ENCODE measurements around the gene JMJD4. TPM values are rescaled to one million over a fixed set of nuclear protein-coding genes. Genes with fewer than 3 reads are reported as not detected.

JMJD4 gene
- total RNA-seq, 1 experiment from 2014 or later = 20.7 TPM

DNA sequence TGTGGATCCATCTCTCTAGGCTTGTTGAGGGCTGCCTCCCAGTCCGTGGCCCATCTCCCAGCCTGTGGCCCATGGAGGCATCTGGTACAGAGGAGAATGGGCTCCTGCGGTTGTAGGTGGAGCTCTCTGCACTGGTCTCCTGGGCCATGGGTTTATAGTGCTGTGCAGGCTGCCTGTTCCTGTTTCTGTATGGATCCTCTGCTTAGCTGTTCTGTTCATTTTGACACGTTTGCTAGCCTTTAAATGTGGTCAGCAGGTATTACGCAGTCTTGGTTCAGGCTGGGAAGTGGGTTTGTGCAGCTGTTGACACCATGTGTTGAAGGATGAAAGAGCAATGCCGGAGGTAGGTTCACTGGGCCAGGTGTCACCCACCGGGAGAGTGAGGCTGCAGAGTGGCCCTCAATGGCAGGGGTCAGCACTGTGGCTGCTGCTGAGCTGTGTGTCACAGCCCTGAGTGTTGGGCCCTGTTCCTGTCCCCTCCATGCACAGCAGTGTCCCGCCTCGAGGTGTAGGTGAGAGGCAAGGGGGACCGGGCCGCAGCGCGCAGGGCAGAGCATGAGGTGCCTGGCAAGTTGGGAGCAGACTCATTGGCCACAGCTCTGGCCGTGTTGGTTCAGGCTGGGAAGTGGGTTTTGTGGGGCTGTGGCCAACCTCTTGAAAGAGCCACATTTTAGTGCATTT lies 39.1 kb upstream of the JMJD4 start:
- intact Hi-C loops (cut with micrococcal nuclease; ENCODE audit: unreplicated experiment) = no loop called here
- TF ChIP-seq CTCF (conservative IDR thresholded peaks at IDR 0.05; ENCODE audit: low read depth, low read length) (no peak), EZH2 (IDR thresholded peaks at IDR 0.05; ENCODE audit: borderline replicate concordance, low read depth, low read length, poor library complexity, severe bottlenecking) (no peak)
- ChIA-PET POLR2A (ENCODE audit: low non-redundant PET) (no interaction called here), CTCF (no interaction called here)
- Histone ChIP-seq H3K36me3 (ENCODE audit: insufficient read depth, low read length, poor library complexity, severe bottlenecking) (no peaks in the 10 kb centered on the region), H3K27me3 (replicated peaks; ENCODE audit: insufficient read depth, low read depth, low read length, poor library complexity) (no peaks in the 10 kb centered on the region), H3K27ac (ENCODE audit: low read depth, low read length, poor library complexity, severe bottlenecking) (no peak overlapping the region), H3K9me3 (ENCODE audit: low read depth, low read length, poor library complexity, severe bottlenecking) (no peaks in the 10 kb centered on the region), H3K4me1 (ENCODE audit: insufficient read depth, low read length, poor library complexity, severe bottlenecking) (no peaks in the 10 kb centered on the region), H3K4me3 (ENCODE audit: low read depth, low read length, poor library complexity, severe bottlenecking) (no peak overlapping the region)
- no TSS peak for BruUV-seq (replicated peaks)
- DNase-seq (ENCODE audit: low spot score) = no peak

DNA sequence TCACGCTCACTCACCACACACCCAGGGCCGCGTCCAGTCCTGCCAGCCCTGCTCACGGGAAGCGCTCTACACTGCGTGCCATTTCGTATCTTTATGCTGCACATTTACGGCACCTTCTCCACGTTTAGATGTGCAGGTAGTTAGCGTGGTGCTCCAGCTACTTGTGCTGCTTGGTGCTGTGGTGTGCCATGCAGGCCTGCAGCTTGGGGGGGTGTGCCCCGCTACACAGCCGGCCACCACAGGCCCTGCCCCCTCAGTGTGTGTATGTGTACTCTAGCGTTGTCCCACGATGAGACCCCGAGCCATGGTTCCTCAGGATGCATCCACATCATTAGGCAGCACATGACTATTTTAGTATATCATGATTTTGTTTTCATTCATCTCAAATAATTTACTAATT lies 38.5 kb upstream of the JMJD4 start:
- CTCF ChIA-PET = no interaction called here

GRCh38 chr1:227771771-227772170 lies 36.7 kb upstream of the JMJD4 start:
- no peaks in the 10 kb centered on the region for H3K27me3 ChIP-seq (replicated peaks; ENCODE audit: insufficient read depth, low read depth, low read length, poor library complexity)
- H3K9me3 ChIP-seq (ENCODE audit: low read depth, low read length, poor library complexity, severe bottlenecking) = no peaks in the 10 kb centered on the region
- intact Hi-C loops (cut with micrococcal nuclease; ENCODE audit: unreplicated experiment) = no loop called here
- ChIA-PET CTCF (no interaction called here), POLR2A (ENCODE audit: low non-redundant PET) (no interaction called here)
- DNase-seq (ENCODE audit: low spot score) = no peak
- BruUV-seq (replicated peaks) = no TSS peak
- H3K4me3 ChIP-seq (ENCODE audit: low read depth, low read length, poor library complexity, severe bottlenecking) = no peak overlapping the region
- H3K4me1 ChIP-seq (ENCODE audit: insufficient read depth, low read length, poor library complexity, severe bottlenecking) = no peaks in the 10 kb centered on the region
- TF ChIP-seq CTCF (conservative IDR thresholded peaks at IDR 0.05; ENCODE audit: low read depth, low read length) (no peak), EZH2 (IDR thresholded peaks at IDR 0.05; ENCODE audit: borderline replicate concordance, low read depth, low read length, poor library complexity, severe bottlenecking) (no peak)
- H3K27ac ChIP-seq (ENCODE audit: low read depth, low read length, poor library complexity, severe bottlenecking) = no peak overlapping the region
- H3K36me3 ChIP-seq (ENCODE audit: insufficient read depth, low read length, poor library complexity, severe bottlenecking) = peaks cover 9% of the 10 kb centered on the region

More for the DNA sequence above, 38.5 kb upstream of the JMJD4 start:
- DNase-seq (ENCODE audit: low spot score) = no peak
- POLR2A ChIA-PET (ENCODE audit: low non-redundant PET) = no interaction called here
- no TSS peak for BruUV-seq (replicated peaks)
- no peak overlapping the region for H3K27ac ChIP-seq (ENCODE audit: low read depth, low read length, poor library complexity, severe bottlenecking)
- H3K9me3 ChIP-seq (ENCODE audit: low read depth, low read length, poor library complexity, severe bottlenecking) = no peaks in the 10 kb centered on the region
- no peak for TF ChIP-seq CTCF (conservative IDR thresholded peaks at IDR 0.05; ENCODE audit: low read depth, low read length)
- TF ChIP-seq EZH2 (IDR thresholded peaks at IDR 0.05; ENCODE audit: borderline replicate concordance, low read depth, low read length, poor library complexity, severe bottlenecking) = no peak
- H3K4me3 ChIP-seq (ENCODE audit: low read depth, low read length, poor library complexity, severe bottlenecking) = no peak overlapping the region
- intact Hi-C loops (cut with micrococcal nuclease; ENCODE audit: unreplicated experiment) = no loop called here
- no peaks in the 10 kb centered on the region for H3K36me3 ChIP-seq (ENCODE audit: insufficient read depth, low read length, poor library complexity, severe bottlenecking)
- no peaks in the 10 kb centered on the region for H3K27me3 ChIP-seq (replicated peaks; ENCODE audit: insufficient read depth, low read depth, low read length, poor library complexity)
- no peaks in the 10 kb centered on the region for H3K4me1 ChIP-seq (ENCODE audit: insufficient read depth, low read length, poor library complexity, severe bottlenecking)
